IPS-NIHi11 (cell line): ENCODE measurements around the gene ALOX5.
"Not testable (repeated sequence)": the region's sequence is repeated elsewhere in the genome, so short reads cannot be mapped to it uniquely, and the experiment has no call there.

Experiments
- DNase-seq: peaks from one replicate; pipeline ENCODE4 v3.0.0; 2012; ENCODE audit warnings: mixed read lengths, low spot score

ALOX5 gene

GRCh38 chr10:45374350-45375052 is 485 bp downstream of the ALOX5 start:
- no peak for DNase-seq

DNA sequence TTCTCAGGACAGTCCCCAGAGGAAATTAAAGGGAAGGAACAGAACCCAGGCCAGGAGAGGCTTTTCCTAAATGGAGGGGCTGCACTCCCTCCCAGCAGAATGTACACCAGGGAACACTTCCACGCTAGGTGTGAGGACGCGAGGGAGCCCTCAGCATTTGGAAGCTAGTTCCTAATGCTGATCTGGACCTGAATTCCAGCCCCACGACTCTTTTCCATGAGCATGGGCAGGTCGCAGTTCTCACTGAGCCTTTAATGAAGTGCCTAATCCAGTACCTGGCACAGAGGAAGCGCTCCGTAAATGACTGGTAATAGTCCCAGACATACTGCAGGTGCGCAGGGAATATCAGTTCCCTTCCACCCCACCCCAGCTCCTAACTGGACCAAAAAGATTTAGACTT is 1.1 kb downstream of the ALOX5 start:
- DNase-seq, result no peak

GRCh38 chr10:45375716-45376231 is 1.8 kb downstream of the ALOX5 start:
- no peak for DNase-seq

DNA sequence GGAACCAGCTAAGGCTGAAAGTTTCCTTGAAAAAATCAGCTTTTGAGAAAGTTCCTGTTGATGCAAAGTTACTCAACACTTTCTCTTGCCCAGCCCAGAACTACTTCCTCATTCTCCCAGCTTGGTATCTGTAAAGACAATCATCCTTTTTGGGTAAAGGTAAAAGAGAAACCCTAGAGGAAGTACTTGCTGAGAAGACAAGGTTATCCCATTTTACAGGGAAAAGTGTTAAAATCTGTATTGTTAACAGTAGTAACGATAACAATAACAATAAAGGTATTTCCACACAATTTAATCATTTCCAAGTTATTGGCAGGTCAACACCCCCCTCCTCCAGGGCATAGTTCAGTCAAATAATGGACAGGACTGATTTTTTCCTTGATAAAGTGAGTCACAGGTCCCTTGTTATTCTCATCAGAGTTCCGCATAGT is 2.4 kb downstream of the ALOX5 start:
- DNase-seq, result no peak

DNA sequence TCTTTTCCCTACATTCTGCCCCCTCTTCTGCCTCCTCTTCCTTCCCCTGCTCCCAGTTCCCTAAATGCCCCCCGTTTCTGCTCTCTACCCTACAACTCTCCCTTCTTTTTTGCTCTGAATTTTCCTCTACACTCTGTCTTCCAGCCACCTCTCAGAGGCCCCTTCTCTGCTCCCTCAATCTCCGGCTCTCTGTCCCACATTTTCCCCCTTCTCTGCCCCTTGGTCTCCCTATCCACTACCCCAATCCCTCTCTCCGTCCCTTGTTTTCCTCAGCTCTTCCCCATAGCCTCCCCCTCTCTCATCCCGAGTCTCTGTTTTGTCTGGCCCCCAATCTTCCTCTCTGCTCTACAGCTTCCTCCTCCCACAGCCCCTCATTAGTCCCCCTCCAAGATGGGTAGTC is 3.3 kb downstream of the ALOX5 start:
- DNase-seq, result no peak

- DNase-seq, result no peak
These were observed 3.8 kb downstream of the ALOX5 start for GRCh38 chr10:45377858-45378257.

GRCh38 chr10:45378914-45379726 is 5.1 kb downstream of the ALOX5 start:
- DNase-seq, result no peak

- no peak for DNase-seq
These were observed 6.0 kb downstream of the ALOX5 start for GRCh38 chr10:45379891-45380540.

DNA sequence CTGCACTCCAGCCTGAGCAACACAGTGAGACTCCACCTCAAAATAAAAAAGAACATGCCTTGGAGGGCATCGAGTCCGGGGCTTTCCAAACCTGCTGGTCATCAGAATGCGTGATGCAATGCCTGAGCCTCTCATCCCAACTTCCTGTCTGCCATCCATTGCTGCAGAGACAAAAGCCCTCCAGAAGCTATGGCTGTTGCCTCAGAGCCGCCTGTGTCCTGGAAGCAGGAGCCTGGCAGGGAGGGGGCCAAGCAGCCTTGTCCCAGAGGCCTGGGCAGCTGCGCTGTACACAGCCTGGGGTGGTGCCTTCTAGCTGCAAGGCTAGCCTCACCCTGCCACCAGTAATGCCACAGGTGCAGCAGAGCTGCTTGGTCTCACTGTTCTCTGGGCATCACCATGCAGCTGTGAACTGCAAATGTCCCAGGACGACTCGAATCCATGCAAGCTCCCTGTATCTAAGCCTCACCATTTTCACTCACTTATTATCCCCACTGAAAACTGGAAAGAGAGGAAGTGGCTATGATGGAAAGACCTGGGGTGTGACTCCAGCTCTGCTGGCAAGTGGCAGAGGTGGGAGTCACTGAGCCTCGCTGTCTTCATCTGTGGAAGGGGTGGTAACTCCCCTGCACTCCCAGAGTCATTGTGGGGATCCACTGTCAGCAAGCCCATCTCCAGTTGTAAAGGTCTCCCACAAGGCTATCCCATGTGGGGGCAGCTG is 7.0 kb downstream of the ALOX5 start:
- DNase-seq, result no peak

DNA sequence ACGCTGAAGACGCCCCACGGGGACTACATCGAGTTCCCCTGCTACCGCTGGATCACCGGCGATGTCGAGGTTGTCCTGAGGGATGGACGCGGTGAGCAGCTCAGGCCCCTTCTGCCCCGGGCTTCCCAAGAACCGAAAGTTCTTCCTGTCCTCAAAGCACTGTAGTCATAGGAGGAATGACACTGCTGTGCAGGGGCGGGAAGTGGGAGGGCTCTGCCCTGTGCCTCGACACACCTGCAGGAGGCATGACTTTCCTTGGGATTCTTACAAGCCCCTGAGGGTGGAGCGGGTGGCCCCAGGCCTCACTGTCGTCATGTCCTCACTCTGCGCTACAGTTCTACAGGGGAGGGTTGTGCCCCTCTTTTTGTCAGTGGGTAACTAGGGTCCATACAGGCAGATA is 8.6 kb downstream of the ALOX5 start:
- DNase-seq, result no peak

DNA sequence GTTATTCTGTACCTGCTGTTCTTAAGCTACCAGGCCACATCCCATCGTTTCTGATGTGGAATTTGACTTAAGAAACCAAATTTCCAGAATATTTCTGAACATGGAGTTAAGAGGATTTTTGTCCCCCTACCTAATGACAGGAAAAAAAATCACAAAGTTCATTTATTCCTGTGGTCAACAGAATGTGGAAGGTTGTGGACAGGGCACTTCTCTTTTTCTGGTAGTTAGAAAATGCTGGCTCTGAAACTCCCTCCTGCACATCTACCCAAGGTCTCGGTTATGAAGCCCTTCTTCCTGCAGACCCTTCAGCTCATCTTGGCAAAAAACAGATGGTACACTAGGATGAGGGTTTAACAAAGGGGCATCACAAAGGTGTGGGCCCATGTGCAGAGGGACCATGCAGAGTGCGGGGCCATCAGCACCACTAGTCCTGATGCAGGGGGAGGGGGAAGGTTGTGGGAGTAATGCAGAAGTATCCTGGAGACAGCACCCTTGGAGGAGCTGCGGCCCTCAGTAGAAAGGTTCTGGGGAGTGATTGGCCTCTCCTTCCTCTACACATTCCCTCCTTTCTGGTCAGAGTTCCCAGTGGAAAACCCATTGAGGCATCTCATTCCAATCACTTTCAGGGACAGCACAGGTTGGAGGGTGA is 9.8 kb downstream of the ALOX5 start:
- no peak for DNase-seq

- no peak for DNase-seq
These were observed 12.6 kb downstream of the ALOX5 start for GRCh38 chr10:45386657-45387056.

GRCh38 chr10:45387096-45387893 is 13.3 kb downstream of the ALOX5 start:
- DNase-seq, result no peak

DNA sequence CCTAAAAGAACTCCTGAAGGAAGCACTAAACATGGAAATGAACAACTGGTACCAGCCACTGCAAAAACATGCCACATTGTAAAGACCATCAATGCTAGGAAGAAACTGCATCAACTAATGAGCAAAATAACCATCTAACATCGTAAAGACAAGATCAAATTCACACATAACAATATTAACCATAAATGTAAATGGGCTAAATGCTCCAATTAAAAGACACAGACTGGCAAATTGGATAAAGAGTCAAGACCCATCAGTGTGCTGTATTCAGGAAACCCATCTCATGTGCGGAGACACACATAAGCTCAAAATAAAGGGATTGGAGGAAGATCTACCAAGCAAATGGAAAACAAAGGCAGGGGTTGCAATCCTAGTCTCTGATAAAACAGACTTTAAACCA is 15.7 kb downstream of the ALOX5 start:
- DNase-seq, result not testable (repeated sequence)

DNA sequence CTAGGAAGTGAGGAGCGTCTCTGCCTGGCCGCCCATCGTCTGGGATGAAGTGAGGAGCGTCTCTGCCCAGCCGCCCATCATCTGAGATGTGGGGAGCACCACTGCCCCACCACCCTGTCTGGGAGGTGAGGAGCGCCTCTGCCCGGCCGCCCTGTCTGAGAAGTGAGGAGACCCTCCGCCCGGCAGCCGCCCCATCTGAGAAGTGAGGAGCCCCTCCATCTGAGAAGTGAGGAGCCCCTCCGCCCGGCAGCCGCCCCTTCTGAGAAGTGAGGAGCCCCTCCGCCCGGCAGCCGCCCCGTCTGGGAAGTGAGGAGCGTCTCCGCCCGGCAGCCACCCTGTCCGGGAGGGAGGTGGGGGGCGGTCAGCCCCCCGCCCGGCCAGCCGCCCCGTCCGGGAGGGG is 17.6 kb downstream of the ALOX5 start:
- not testable (repeated sequence) for DNase-seq

DNA sequence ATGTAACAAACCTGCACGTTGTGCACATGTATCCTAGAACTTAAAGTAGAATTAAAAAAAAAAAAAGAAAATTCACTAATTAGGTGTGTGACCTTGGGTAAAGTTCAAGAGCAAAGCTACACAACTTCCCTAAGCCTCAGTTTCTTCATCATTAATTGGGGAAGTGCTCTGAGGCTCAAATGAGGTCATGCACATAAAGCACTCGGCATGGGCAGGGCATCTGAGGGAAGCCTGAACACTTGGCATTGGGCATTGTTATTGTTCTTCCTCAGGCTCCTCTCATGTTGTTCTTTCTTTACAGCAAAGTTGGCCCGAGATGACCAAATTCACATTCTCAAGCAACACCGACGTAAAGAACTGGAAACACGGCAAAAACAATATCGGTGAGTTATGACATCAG is 21.5 kb downstream of the ALOX5 start:
- DNase-seq, result no peak

DNA sequence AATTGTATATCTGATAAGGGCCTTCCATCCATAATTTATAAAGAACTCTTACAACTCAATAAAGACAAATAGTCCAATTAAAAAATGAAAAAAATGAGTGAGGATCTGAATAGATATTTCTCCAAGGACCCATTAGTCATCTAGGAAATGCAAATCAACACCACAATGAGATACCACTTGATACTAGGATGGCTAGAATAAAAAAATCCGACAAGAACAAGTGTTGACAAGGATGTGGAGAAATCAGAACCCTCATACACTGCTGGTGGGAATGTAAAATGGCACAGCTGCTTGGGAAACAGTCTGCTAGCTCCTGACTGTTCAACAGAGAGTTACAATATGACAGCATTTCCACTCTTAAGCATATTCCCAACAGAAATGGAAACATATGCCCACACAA is 24.6 kb downstream of the ALOX5 start:
- no peak for DNase-seq

DNA sequence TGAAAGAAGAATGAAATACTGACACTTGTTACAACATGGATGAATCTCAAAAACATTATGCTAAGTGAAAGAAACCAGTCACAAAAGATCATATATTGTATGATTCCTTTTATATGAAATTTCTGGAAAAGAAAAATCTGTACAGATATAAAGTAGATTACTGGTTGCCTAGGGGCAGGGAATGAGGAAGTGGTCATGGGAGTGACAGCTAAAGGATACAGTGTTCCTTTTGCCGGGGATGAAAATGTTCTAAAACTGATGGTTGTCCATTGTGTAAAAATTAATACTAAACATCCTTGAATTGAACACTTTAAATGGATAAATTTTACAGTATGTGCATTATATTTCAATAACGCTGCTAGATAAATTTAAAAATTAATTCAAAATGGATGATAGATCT is 25.1 kb downstream of the ALOX5 start:
- DNase-seq, result no peak

DNA sequence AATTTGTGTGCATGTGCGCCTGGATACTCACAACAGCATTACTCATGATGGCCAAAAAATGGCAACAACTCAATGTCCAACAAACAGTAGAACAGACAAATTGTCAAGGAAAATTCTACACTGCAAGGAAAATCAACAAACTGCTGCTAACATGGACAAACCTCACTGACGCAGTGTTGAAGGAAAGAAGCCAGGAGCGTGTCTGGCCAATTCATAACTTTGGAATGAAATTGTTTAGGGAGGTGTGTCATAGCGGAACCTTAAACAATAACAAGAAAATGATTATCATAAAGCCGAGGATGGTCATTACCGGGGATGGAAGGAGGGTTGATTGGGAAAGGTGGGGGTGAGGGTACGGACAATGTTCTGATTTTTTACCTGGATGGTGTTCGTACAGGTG is 29.1 kb downstream of the ALOX5 start:
- DNase-seq, result no peak

GRCh38 chr10:45404087-45404769 is 30.2 kb downstream of the ALOX5 start:
- no peak for DNase-seq
